Measurements from ENCODE around the gene ARHGAP26.

DNA sequence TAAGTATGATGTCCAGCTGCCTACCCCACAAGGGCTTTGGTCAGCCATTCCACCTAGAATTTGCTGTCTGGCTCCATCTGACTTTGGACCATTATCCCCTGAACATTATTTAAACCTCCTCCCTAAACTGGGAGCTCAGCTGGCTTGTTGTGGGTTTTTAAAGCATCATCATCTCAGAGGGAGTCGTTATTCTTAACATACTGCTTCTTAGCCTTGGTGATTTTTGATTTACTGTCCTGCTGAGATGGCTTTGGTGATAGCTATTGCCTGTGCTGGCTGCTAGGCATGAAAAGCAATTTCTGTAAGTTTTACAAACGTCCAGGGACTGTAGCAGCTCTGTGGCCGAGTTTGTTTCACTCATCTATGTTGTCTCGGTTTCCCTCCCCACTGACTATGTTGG is 377.2 kb downstream of the ARHGAP26 start:
- TF ChIP-seq ZNF274 (IDR thresholded peaks at IDR 0.05; ENCODE audit: low read depth, low read length) (no peak), SUZ12 (IDR thresholded peaks at IDR 0.05; ENCODE audit: extremely low read depth, insufficient read depth, insufficient read length) (no peak), YY1 (IDR thresholded peaks at IDR 0.05; ENCODE audit: insufficient read depth, insufficient read length) (no peak)

Measured in NT2/D1 (cell line).